CD4-positive, alpha-beta T cell treated with Interferon gamma for 1 hour (primary cell): Measurements from ENCODE around the gene KRT85.

Experiments
- DNase-seq: peaks from one replicate; pipeline ENCODE4 v3.0.0-alpha.2; 2020

The KRT85 gene

GRCh38 chr12:52364061-52364460 is 3.2 kb downstream of the KRT85 start:
- DNase-seq = no peak

DNA sequence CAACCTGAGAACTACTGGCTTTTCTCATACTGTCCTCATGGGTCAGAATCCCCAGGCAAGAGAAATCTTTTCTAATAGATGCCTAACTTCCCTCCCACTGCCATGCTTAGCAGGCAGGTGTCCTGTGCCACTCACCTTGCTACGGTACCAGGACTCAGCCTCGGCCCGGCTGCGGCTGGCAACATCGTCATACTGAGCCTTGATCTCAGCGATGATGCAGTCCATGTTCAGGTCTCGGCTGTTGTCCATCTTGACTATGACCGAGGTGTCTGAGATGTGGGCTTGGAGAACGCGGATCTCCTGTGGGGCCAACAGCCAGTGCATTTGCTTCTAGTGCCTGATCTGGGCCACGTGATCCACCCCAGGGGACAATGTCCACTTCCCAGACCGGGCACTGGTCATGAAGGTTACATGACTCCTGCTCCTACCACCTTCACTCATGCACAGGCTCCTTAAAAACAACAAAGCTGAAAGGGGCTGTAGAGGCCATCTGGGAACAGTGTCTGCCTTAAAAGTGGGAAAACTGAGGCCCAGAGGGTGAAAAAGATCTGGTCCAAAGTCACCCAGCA is 4.1 kb downstream of the KRT85 start:
- no peak for DNase-seq

GRCh38 chr12:52362118-52362726 is 5.1 kb downstream of the KRT85 start:
- DNase-seq = no peak

DNA sequence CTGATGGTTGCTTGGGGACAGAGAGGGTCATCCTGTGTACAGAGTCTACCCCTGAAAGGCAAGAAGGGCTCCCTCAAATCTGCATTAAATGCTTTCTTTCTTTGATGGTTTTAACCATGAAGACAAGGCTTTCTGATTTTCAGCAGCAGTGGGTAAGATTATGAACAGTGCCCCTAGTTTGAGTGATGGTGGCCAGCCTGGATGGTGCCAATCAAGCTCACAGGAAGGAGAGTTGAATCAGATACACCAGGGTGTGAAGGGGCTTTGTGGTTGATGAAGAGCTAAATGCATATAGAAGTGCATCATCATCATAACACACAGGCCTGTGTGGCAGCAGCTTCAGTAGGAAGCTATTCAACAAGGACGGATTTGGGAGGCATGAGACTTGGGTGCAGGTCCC is 5.7 kb downstream of the KRT85 start:
- no peak for DNase-seq

DNA sequence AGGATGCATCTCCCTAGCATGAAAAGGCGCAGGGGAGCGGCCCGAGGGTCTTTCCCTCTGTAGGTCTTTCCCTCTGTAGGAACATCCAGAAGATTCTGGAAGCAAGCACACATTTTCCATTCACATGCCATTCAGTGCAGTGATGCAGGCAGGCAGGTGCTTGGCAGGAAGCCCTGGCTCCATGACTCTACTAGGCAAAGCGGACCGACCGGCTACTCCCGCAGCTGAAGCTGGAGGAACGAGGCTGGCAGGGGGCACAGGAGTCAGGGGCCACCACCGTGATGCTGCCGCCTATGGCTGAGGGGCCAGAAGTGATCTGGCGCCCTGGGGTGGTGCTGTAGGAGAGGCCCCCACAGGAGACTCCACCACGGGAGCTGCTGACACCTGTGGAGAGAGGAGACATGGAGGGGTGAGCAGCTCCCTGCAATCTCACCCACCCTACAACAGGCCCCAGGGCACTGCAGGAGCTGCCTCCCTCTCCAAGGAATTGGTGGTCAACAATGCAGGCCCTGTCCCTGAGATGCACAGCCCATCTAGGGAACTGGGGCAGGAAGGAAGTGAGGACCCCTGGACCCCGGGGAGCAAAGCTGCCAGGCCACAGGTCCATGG is 6.5 kb downstream of the KRT85 start:
- DNase-seq = no peak

DNA sequence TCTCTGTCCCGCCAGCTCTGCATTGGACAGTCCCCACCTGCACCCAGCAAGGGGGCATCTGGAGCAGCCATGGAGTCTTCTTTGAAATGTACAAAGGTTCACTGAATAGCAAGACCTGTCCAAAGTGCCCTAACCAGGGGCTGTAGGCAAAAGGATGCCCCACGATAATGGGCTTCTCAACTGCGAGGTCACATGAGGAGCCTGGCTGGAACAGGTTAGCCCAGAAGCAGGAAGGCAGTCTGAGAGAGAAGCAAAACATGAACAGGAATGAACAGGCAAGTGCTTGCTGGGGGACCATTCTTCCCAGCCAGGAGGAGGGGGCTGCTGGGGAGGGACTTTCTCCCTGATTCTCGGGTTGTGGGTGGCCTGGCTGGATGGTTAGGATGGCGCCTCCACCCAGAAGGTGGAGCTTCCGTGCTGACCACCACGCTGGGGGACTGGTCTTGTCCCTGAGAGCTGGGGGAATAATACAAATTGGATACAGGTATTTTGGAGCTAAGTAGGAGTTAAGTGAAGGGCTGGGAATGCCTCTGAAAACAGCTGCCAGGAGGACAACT is 7.1 kb downstream of the KRT85 start:
- no peak for DNase-seq

DNA sequence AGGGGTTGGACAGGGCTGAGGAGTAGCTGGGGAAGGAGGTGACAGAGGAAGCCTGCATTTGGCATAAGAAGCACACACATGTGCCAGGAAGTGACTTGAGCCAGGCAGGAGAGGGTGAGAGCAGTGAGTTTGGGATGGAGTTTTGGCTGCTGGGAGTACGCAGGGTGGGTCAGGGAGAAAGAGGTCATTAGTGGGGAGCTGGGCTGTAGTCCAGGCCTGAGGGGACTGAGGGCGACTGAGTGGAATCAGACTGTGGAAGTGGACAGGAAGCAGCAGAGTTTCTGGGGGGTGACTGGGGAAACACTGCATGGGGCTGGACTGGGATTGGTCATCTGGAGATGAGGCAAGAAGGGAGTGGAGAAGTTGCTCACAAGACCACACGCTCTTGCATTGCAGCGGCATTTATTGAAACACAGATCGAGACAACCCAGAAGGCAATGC is 7.6 kb downstream of the KRT85 start:
- DNase-seq = no peak

- peak; percentile 7 for DNase-seq
These were observed 8.5 kb downstream of the KRT85 start for GRCh38 chr12:52358575-52359350.

- DNase-seq = no peak
These were observed 10.3 kb downstream of the KRT85 start for GRCh38 chr12:52356762-52357580.

DNA sequence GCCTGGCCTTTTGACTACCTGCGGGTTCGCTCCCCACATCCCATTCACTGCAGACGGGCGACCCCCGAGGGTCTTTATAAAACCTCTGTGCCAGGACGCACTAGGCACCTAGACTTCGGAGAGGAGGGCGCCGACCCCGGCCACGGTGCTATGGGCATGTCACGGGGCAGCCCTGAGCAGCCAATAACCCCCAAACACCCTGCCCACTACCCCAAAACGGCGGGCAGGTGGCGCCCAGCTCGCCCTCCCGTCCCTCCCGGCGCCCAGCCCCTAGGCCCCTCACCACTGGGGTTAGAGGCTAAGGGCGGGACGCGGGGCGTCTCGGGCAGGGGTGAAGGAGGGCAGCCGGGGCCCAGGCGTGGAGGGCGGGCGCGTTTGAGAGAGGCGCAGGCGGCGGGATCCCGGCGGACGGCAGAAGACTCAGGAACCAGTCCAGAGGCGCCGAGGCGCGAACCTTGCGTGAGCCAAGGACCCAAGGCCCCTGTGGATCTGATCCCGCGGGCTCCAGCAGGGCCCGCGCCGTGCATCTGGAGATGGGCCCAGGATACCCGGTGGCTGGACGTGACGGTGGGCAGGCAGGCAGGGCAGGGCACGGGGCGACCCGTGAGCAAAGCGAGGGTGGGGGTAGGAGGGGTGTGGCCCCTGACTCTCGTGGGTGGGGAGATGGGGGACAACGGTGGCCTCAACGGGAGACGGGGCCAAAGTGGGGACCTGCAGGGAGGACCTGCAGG is 11.1 kb downstream of the KRT85 start:
- DNase-seq = no peak

GRCh38 chr12:52355176-52355575 is 12.1 kb downstream of the KRT85 start:
- no peak for DNase-seq

DNA sequence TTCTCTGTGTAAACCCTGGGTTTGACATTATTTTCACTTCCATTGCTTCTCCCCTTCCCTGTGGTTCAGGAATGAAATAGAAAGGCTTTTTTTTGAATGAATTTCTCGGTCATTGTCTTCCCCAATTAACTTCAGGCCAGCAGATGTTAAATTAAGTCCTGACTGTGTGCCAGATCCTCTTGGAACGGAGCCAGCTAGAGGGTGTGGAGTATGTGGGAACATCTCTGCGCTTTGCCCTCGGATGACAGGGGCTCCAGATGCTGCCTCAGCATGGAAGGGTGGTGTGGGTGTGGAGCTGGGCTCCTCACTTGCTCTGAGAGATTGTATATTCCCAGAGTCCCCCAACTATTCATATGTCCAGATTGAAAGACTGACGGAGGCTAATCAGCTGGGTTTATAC is 13.1 kb downstream of the KRT85 start:
- DNase-seq = no peak

DNA sequence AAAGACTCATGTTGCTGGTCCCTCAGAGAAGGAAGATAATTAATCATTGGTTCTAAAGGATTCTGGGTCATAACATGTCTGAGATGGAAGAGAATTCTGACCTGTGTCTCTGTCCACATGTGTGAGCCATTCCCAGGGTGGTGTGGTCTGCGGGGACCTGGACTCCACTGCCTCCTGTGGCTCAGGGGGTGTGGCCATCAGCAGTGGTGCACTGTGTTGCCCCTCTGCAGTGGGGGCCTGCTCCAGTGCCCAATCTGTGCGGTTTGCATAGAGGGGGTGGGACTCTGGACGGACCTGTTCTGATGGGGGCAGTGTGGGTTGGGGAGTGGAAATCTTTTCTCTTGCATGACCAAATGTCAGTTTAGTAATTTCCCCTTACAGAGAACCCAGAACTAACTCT is 13.5 kb downstream of the KRT85 start:
- DNase-seq = no peak

DNA sequence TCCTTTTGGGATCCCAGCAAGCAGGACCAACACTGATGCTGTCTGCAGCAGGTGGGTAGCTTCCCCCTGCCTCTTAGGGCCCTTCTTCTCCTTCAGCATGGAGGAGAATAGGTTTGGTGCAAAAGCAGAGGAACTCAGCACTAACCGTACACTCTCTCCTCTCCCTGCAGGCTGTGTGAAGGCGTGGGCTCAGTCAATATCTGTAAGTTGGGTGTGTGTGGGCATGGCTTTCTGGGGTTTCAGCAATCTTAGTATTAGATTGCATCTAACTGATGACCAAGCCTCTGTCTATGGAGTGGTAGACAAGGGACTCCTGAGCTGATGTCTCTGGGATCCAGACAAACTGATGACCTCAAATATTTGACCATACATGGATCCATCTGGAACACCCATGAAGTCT is 14.3 kb downstream of the KRT85 start:
- DNase-seq = no peak

- DNase-seq = peak; percentile 54
These were observed 15.9 kb downstream of the KRT85 start for GRCh38 chr12:52351196-52352059.

DNA sequence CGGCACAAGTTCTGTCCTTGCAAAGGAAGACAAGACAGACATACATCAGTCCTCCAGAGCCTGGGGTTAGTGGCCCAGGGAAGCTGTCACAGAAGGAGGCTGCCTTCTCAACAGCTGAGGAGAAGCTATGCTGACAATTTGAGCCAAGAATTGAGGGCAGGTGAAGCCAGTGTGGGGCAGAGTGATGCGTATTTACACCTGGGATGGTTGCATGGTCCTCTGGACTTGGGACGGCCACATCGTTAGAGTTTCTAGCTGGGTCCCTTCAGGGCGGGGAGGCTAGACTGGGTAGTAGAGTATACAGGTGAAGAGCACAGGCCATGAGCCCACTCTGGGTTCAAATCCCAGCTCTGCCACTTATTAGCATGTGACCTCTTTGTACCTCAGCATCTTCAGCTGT is 16.5 kb downstream of the KRT85 start:
- DNase-seq = no peak

- no peak for DNase-seq
These were observed 17.2 kb downstream of the KRT85 start for GRCh38 chr12:52350021-52350620.

GRCh38 chr12:52349196-52349595 is 18.1 kb downstream of the KRT85 start:
- DNase-seq = no peak

GRCh38 chr12:52347551-52348510 is 19.4 kb downstream of the KRT85 start:
- DNase-seq = no peak
